ENCODE measurements around the gene ATXN1L.

ATXN1L gene

DNA sequence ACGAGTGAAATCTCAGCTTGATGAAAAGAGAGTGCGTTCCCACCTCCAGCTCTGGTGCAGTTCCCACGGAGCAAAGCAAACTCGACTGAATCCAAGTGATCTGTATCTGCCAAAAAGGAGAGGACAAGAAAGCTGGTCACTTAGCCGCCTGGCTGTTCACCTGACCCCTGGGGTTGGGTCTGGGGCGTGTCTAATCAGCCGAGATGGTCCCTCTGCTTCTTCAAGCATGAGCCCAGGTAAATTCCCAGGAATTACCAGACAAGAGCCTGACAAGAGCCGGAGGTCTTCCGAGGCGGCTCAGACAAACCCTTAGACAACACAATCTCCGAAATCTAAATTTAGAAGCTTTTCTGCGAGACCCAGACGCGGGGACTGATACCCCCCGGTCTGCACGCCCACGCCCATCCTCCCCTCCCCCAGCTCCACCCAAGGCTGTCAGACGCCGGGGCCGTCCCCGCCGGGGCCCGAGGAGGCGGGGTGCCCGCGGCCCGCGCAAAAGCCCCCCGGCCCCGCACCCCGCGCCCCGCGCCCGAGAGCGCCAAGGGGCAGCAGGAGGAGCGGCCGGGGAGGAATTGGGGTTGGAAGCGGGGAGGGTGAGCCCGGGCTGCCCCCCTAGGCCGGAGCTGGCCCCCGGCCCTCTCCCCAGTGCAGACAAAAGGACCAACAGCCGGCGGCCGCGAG is 37.5 kb downstream of the ATXN1L start:
- peak overlapping the region; percentile 73 for H3K4me3 ChIP-seq (ENCODE audit: low read depth, low read length)
- TF ChIP-seq, protein P1, sequence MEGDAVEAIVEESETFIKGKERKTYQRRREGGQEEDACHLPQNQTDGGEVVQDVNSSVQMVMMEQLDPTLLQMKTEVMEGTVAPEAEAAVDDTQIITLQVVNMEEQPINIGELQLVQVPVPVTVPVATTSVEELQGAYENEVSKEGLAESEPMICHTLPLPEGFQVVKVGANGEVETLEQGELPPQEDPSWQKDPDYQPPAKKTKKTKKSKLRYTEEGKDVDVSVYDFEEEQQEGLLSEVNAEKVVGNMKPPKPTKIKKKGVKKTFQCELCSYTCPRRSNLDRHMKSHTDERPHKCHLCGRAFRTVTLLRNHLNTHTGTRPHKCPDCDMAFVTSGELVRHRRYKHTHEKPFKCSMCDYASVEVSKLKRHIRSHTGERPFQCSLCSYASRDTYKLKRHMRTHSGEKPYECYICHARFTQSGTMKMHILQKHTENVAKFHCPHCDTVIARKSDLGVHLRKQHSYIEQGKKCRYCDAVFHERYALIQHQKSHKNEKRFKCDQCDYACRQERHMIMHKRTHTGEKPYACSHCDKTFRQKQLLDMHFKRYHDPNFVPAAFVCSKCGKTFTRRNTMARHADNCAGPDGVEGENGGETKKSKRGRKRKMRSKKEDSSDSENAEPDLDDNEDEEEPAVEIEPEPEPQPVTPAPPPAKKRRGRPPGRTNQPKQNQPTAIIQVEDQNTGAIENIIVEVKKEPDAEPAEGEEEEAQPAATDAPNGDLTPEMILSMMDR (IDR thresholded peaks at IDR 0.05; ENCODE audit: low read depth, low read length), result no peak

DNA sequence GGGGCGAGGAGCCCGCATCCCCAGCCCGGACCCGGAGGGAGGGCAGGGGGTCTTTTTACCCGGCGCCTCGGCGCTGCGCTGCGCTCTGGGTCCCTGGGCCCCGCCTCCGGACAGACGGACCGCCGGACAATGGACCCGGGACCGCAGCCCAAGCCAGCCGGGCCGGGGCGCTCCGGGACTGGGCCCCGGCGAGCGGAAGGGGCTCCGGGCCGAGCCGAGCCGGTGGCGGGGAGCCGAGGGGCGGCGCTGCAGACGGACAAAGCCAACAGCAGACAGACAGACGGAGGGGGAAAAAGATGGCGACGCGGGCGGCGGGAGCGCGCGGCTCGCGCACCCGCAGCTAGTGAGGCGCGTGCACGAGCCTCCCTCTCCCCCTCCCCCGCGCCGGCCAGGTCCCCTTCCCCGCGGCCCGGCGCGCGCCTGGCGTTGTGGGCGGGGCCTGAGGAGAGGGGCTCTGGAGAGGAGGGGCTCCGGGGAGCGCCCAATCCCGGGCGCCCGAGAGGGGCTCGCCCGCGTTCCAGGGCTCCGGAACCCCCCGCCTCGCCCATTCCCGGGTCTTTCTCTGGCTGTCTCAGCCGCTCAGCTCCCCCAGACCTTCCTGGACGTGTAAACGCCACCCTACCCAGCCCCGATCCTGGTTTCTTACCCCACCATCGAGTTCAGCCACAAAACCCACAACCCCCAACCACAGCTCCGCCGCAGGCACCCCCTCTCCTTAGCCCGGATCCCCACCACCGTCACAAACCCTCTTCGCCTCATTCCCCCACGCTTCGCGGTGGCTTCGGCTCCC is 38.3 kb downstream of the ATXN1L start, which contains the start of gene ZNF821:
ZNF821 (minus strand) TSS at position 334 of the 790 bp plus-strand sequence. CDS start 4,236 bp downstream, outside the sequence.
- TF ChIP-seq, protein P1 (IDR thresholded peaks at IDR 0.05; ENCODE audit: low read depth, low read length), result peak; percentile 9; the same call in 1 of the 2 replicates
- peak within 1 kb of the TSS; percentile 73 for H3K4me3 ChIP-seq (ENCODE audit: low read depth, low read length)

DNA sequence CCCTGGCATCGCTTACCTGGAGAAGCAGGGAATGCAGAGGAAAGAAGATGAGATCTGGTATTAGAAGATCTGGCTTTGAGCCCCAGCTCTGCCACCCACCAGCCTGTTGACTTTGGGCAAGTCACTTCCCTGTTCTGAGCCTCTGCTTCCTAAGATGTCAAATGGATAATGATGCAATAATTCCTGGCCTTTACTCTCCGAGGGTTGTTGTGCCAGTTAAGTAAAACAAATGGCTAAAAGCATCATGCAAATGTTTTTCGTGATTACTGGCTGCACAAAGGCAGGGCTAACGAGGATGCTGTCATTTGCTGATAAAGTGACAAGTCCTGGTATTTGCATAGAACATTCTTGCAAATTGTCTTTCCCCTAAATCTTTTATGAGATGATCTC is 39.5 kb downstream of the ATXN1L start:
- TF ChIP-seq, protein P1 (IDR thresholded peaks at IDR 0.05; ENCODE audit: low read depth, low read length), result no peak
- H3K4me3 ChIP-seq (ENCODE audit: low read depth, low read length), result no peak overlapping the region

DNA sequence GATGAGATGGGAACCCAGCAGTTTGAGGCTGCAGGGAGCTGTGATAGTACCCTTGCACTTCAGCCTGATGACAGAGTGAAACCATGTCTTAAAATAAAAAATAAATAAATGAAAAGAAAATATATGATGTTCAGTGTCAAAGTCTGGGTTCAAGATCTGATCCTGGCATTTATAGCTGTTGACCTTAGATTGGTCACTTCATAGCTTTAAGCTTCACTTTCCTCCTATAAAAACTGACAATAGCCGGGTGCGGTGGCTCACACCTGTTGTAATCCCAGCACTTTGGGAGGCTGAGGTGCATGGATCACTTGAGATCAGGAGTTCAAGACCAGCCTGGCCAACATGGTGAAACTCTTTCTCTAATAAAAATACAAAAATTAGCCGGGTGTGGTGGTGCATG is 43.4 kb downstream of the ATXN1L start:
- TF ChIP-seq, protein P1 (IDR thresholded peaks at IDR 0.05; ENCODE audit: low read depth, low read length), result no peak
- no peak overlapping the region for H3K4me3 ChIP-seq (ENCODE audit: low read depth, low read length)

DNA sequence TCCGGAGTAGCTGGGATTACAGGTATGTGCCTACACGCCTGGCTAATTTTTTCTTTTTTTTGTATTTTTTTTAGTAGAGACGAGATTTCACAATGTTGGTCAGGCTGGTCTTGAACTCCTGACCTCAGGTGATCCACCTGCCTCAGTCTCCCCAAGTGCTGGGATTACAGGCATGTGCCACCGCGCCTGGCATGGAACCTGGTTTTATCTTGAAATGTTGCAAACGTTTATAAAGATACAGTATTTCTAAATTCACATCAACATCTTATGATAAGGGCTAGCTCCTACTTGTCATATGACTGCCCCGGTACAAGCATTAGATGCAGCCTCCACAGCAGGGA is 48.1 kb downstream of the ATXN1L start:
- TF ChIP-seq, protein P1 (IDR thresholded peaks at IDR 0.05; ENCODE audit: low read depth, low read length), result no peak

DNA sequence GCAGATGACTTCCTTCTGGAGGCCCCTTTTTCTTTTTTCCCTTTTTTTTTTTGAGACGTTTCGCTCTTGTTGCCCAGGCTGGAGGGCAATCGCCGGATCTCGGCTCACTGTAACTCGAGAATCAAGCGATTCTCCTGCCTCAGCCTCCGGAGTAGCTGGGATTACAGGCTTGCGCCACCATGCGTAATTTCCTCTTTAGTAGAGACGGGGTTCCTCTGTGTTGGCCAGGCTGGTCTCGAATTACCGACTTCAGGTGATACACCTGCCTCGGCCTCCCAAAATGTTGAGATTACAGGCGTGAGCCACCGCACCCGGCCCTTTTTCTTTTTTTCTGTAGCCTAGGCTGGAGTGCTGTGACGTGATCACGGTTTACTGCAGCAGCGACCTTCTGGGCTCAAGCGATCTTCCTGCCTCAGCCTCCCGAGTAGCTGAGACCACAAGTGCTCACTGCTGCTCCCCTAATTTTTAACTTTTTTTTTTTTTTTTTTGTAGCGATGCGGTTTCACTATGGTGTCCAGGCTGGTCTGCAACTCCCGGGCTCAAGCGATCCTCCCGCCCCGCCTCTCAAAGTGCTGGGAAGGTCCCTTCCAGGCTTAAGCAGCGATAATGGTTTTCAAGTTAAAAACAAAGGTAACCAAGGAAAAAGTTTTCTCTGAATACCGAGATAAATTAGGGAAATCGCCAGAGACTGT is 48.6 kb downstream of the ATXN1L start:
- H3K4me3 ChIP-seq (ENCODE audit: low read depth, low read length), result peak overlapping the region; percentile 98
- TF ChIP-seq, protein P1 (IDR thresholded peaks at IDR 0.05; ENCODE audit: low read depth, low read length), result no peak

More for the DNA sequence above, 48.1 kb downstream of the ATXN1L start:
- H3K4me3 ChIP-seq (ENCODE audit: low read depth, low read length), result peak overlapping the region; percentile 98
